ENCODE results near the gene NEK7. TPM values are rescaled to one million over a fixed set of nuclear protein-coding genes. Genes with fewer than 3 reads are reported as not detected.

The NEK7 gene
- polyA plus RNA-seq (2.6 and 3.3 TPM in 2 replicates), polyA minus RNA-seq (11.2 and 12.6 TPM in 2 replicates)

GRCh38 chr1:198156745-198157240, at the start of gene NEK7:
TSS of gene NEK7 (plus strand) at chr1:198156998. CDS start at chr1:198232581, 75,583 bp downstream.
- Histone ChIP-seq H3K9me2 (ENCODE audit: insufficient read depth, low read length) (no peaks in the 10 kb centered on the region), H3K4me2 (ENCODE audit: low read length) (peak within 1 kb of the TSS; percentile 73), H3K9me3 (ENCODE audit: low read length) (no peaks in the 10 kb centered on the region), H3K79me2 (replicated peaks; ENCODE audit: insufficient read depth, low read length) (peaks cover 21% of the 10 kb centered on the region), H3K27ac (ENCODE audit: low read length) (no peak within 1 kb of the TSS), H3K9ac (ENCODE audit: low read length) (peak within 1 kb of the TSS; percentile 37), H3F3A (ENCODE audit: insufficient read depth, low read length, poor library complexity, severe bottlenecking) (no peaks in the 10 kb centered on the region), H3K36me3 (ENCODE audit: insufficient read depth, low read length) (no peaks in the 10 kb centered on the region), H2AFZ (ENCODE audit: low read depth, low read length) (peak within 1 kb of the TSS; percentile 54), H3K27me3 (ENCODE audit: insufficient read depth, low read depth, low read length) (no peaks in the 10 kb centered on the region), H4K20me1 (ENCODE audit: insufficient read depth) (no peaks in the 10 kb centered on the region), H3K4me3 (ENCODE audit: low read length) (peak within 1 kb of the TSS; percentile 86)
- TF ChIP-seq EP300 (conservative IDR thresholded peaks at IDR 0.05; ENCODE audit: poor library complexity, severe bottlenecking) (peak; percentile 20), SMC3 (conservative IDR thresholded peaks at IDR 0.05; ENCODE audit: poor library complexity) (peak; percentile 11), CTCF (IDR thresholded peaks at IDR 0.05; ENCODE audit: poor library complexity, severe bottlenecking) (no peak)

- H4K20me1 ChIP-seq (ENCODE audit: insufficient read depth) = no peaks in the 10 kb centered on the region
- no peak overlapping the region for H3K4me3 ChIP-seq (ENCODE audit: low read length)
- no peaks in the 10 kb centered on the region for H3K79me2 ChIP-seq (replicated peaks; ENCODE audit: insufficient read depth, low read length)
- no peaks in the 10 kb centered on the region for H3K9me3 ChIP-seq (ENCODE audit: low read length)
- H3K4me2 ChIP-seq (ENCODE audit: low read length) = no peak overlapping the region
- H3F3A ChIP-seq (ENCODE audit: insufficient read depth, low read length, poor library complexity, severe bottlenecking) = no peaks in the 10 kb centered on the region
- H3K9me2 ChIP-seq (ENCODE audit: insufficient read depth, low read length) = no peaks in the 10 kb centered on the region
- TF ChIP-seq MXI1 (conservative IDR thresholded peaks at IDR 0.05; ENCODE audit: poor library complexity, severe bottlenecking) = no peak
- no peak for TF ChIP-seq EZH2 (IDR thresholded peaks at IDR 0.05; ENCODE audit: borderline replicate concordance, insufficient read depth, low read length, poor library complexity, severe bottlenecking)
- TF ChIP-seq TAF1 (IDR thresholded peaks at IDR 0.05; ENCODE audit: low read depth) = no peak
- TF ChIP-seq EP300 (conservative IDR thresholded peaks at IDR 0.05; ENCODE audit: poor library complexity, severe bottlenecking) = no peak
- no peak for TF ChIP-seq REST (IDR thresholded peaks at IDR 0.05; ENCODE audit: borderline replicate concordance)
- H2AFZ ChIP-seq (ENCODE audit: low read depth, low read length) = no peak overlapping the region
- H3K27me3 ChIP-seq (ENCODE audit: insufficient read depth, low read depth, low read length) = no peaks in the 10 kb centered on the region
- H3K9ac ChIP-seq (ENCODE audit: low read length) = no peak overlapping the region
- H3K36me3 ChIP-seq (ENCODE audit: insufficient read depth, low read length) = no peaks in the 10 kb centered on the region
- H3K27ac ChIP-seq (ENCODE audit: low read length) = no peak overlapping the region
These were observed 49.7 kb upstream of the NEK7 start for GRCh38 chr1:198107091-198107501.

Measured in neural cell (in vitro differentiated cells).